HCT116 (cell line): Measurements from ENCODE around the gene DPP10. TPM values are rescaled to one million over a fixed set of nuclear protein-coding genes. Genes with fewer than 3 reads are reported as not detected.

Experiments used
- ATAC-seq: fragments of 200-7000 bp; cut with Tn5 transposase; 2 replicates; pipeline ENCODE4 v1.9.1; 2020; ENCODE audit warnings: mild to moderate bottlenecking, moderate library complexity
- BruUV-seq: library from RNA; stranded (reverse); fragments of 400-500 nt; replicated peaks from 2 replicates; lab custom pipeline; 2021; lab: Mats Ljungman, UMichigan
- CTCF ChIA-PET: fragments of 300-600 bp; sonication (Branson Sonifier 250); formaldehyde crosslinking; loops from one replicate; lab custom pipeline; 2021; ENCODE audit warnings: antibody characterized with exemption; lab: Charles Lee
- POLR2A ChIA-PET: fragments of 300-600, 350-600 bp; sonication (Branson Sonifier 250); formaldehyde crosslinking; loops from one replicate; lab custom pipeline; 2021; ENCODE audit warnings: antibody characterized with exemption; lab: Charles Lee
- RAD21 ChIA-PET, 2 experiments: fragments of 300-600 bp; sonication (Branson Sonifier 250); formaldehyde crosslinking; loops; one replicate each; lab custom pipeline; 2023; ENCODE audit warnings: low total read pairs in 2 of 2; ENCODE audit not compliant: uncharacterized antibody in 2 of 2, unreplicated experiment in 2 of 2, low non-redundant PET in 1 of 2; lab: Charles Lee
- DNase-seq: peaks from one replicate; pipeline ENCODE4 v3.0.0-alpha.2; 2010; ENCODE audit warnings: low read depth, low spot score
- H2AFZ ChIP-seq: fragments of 200-600 bp; shearing (Covaris generic), sonication (generic); 2 replicates; pipeline ENCODE4 v1.6.1; 2017; ENCODE audit warnings: low read depth, mixed run types, mixed read lengths, antibody characterized with exemption, low read length; ENCODE audit not compliant: poor library complexity, severe bottlenecking
- H3K27ac ChIP-seq: 2 replicates; pipeline ENCODE4 v1.5.1; 2012; ENCODE audit warnings: low read depth, low read length
- H3K27me3 ChIP-seq: fragments of 200-600 bp; sonication (generic); 2 replicates; pipeline ENCODE4 v1.6.1; 2016; ENCODE audit warnings: mixed run types, low read length, mixed read lengths; ENCODE audit not compliant: insufficient read depth
- H3K36me3 ChIP-seq, 2 experiments: fragments of 200-500 bp in 1 of 2; fragments of 200-600 bp in 1 of 2; sonication (Bioruptor generic) in 1 of 2; sonication (generic) in 1 of 2; 2 replicates each; pipeline versions ENCODE4 v1.5.1 to v1.6.1; 2014 to 2016; ENCODE audit warnings: low read length in 2 of 2, inconsistent platforms in 1 of 2, mixed read lengths in 1 of 2, mixed run types in 1 of 2; ENCODE audit not compliant: insufficient read depth in 2 of 2, control insufficient read depth in 1 of 2
- H3K4me1 ChIP-seq, 2 experiments: fragments of 200-600 bp in 1 of 2; sonication (generic) in 1 of 2; 2 replicates each; pipeline versions ENCODE4 v1.5.1 to v1.6.1; 2012 to 2017; ENCODE audit warnings: low read length in 2 of 2, inconsistent platforms in 1 of 2, mild to moderate bottlenecking in 1 of 2, mixed read lengths in 1 of 2, mixed run types in 1 of 2, moderate library complexity in 1 of 2; ENCODE audit not compliant: insufficient read depth in 2 of 2, control insufficient read depth in 1 of 2
- H3K4me2 ChIP-seq: fragments of 200-600 bp; sonication (generic); 2 replicates; pipeline ENCODE4 v1.6.1; 2017; ENCODE audit warnings: mixed run types, low read length, mixed read lengths
- H3K4me3 ChIP-seq, 2 experiments: fragments of 200-600 bp in 1 of 2; sonication (generic) in 1 of 2; replicated peaks in 1 of 2; 2 replicates each; pipeline ENCODE4 v1.5.1; 2011 to 2016; ENCODE audit warnings: low read length in 2 of 2, control low read depth in 1 of 2, low read depth in 1 of 2, mild to moderate bottlenecking in 1 of 2, mixed read lengths in 1 of 2, mixed run types in 1 of 2
- H3K79me2 ChIP-seq: fragments of 200-600 bp; sonication (generic); 2 replicates; pipeline ENCODE4 v1.6.1; 2017; ENCODE audit warnings: mild to moderate bottlenecking, mixed run types, low read length, moderate library complexity, mixed read lengths; ENCODE audit not compliant: insufficient read depth
- H3K9ac ChIP-seq: fragments of 200-600 bp; sonication (generic); 2 replicates; pipeline ENCODE4 v1.6.1; 2016; ENCODE audit warnings: low read length, mixed read lengths
- H3K9me2 ChIP-seq: fragments of 200-600 bp; sonication (generic), shearing (Covaris generic); 2 replicates; pipeline ENCODE4 v1.6.1; 2017; ENCODE audit warnings: mixed run types, mild to moderate bottlenecking, moderate library complexity; ENCODE audit not compliant: insufficient read depth
- H3K9me3 ChIP-seq, 2 experiments: fragments of 200-500 bp in 1 of 2; fragments of 200-600 bp in 1 of 2; sonication (Bioruptor generic) in 1 of 2; sonication (generic) in 1 of 2; 2 replicates each; pipeline ENCODE4 v1.6.1; 2014 to 2017; ENCODE audit warnings: low read length in 2 of 2, mixed read lengths in 2 of 2, inconsistent platforms in 1 of 2, low read depth in 1 of 2, mild to moderate bottlenecking in 1 of 2, mixed run types in 1 of 2, moderate library complexity in 1 of 2; ENCODE audit not compliant: control insufficient read depth in 1 of 2, insufficient read depth in 1 of 2
- H4K20me1 ChIP-seq: fragments of 200-600 bp; sonication (generic), shearing (Covaris generic); 2 replicates; pipeline ENCODE4 v1.6.1; 2017; ENCODE audit warnings: mixed run types, mild to moderate bottlenecking, moderate library complexity; ENCODE audit not compliant: insufficient read depth
- ATF3 ChIP-seq: IDR thresholded peaks from 2 replicates; pipeline ENCODE4 v1.6.1; 2012
- CBX3 ChIP-seq: IDR thresholded peaks from 2 replicates; pipeline ENCODE4 v1.6.1; 2012; ENCODE audit warnings: low read depth
- CEBPB ChIP-seq: IDR thresholded peaks from 2 replicates; pipeline ENCODE4 v1.6.1; 2012; ENCODE audit warnings: low read depth
- CTCF ChIP-seq, 3 experiments: fragments of 200-600 bp in 1 of 3; sonication (generic) in 1 of 3; IDR thresholded peaks in 2 of 3; conservative IDR thresholded peaks in 1 of 3; 2 replicates each; pipeline ENCODE4 v1.5.1; 2012 to 2017; ENCODE audit warnings: low read depth in 2 of 3, low read length in 2 of 3, antibody characterized with exemption in 1 of 3, borderline replicate concordance in 1 of 3, control low read depth in 1 of 3, mild to moderate bottlenecking in 1 of 3, mixed read lengths in 1 of 3, mixed run types in 1 of 3, moderate library complexity in 1 of 3; ENCODE audit not compliant: insufficient read depth in 1 of 3
- ELF1 ChIP-seq: IDR thresholded peaks from 2 replicates; pipeline ENCODE4 v1.6.1; 2012; ENCODE audit warnings: low read depth, borderline replicate concordance
- EZH2 ChIP-seq: fragments of 200-600 bp; sonication (generic); IDR thresholded peaks from 2 replicates; pipeline ENCODE4 v1.6.1; 2017; ENCODE audit warnings: antibody characterized with exemption, mixed run types
- EZH2phosphoT487 ChIP-seq: fragments of 200-600 bp; IDR thresholded peaks from 2 replicates; pipeline ENCODE4 v1.6.1; 2018; ENCODE audit warnings: antibody characterized with exemption, borderline replicate concordance
- FOSL1 ChIP-seq: IDR thresholded peaks from 2 replicates; pipeline ENCODE4 v1.6.1; 2012; ENCODE audit warnings: low read depth
- JUND ChIP-seq: IDR thresholded peaks from 2 replicates; pipeline ENCODE4 v1.6.1; 2012
- MAX ChIP-seq: IDR thresholded peaks from 2 replicates; pipeline ENCODE4 v1.6.1; 2012
- POLR2A ChIP-seq: IDR thresholded peaks from 2 replicates; pipeline ENCODE4 v1.7.0; 2011; ENCODE audit warnings: borderline replicate concordance; ENCODE audit not compliant: insufficient read depth, insufficient read length; ENCODE audit errors: extremely low read depth
- POLR2AphosphoS5 ChIP-seq: IDR thresholded peaks from 2 replicates; pipeline ENCODE4 v1.6.1; 2011; ENCODE audit warnings: mild to moderate bottlenecking, low read depth, low read length, moderate library complexity
- RAD21 ChIP-seq: IDR thresholded peaks from 2 replicates; pipeline ENCODE4 v1.6.1; 2012; ENCODE audit warnings: low read depth, mild to moderate bottlenecking
- SIN3A ChIP-seq: IDR thresholded peaks from 2 replicates; pipeline ENCODE4 v1.6.1; 2012; ENCODE audit warnings: low read depth
- SP1 ChIP-seq: IDR thresholded peaks from 2 replicates; pipeline ENCODE4 v1.6.1; 2012; ENCODE audit warnings: low read depth
- SRF ChIP-seq: IDR thresholded peaks from 2 replicates; pipeline ENCODE4 v1.6.1; 2012; ENCODE audit warnings: low read depth
- TCF7L2 ChIP-seq: IDR thresholded peaks from 2 replicates; pipeline ENCODE4 v1.7.0; 2011; ENCODE audit warnings: borderline replicate concordance, inconsistent platforms; ENCODE audit not compliant: insufficient read depth, insufficient read length; ENCODE audit errors: extremely low read depth
- ZBTB33 ChIP-seq: IDR thresholded peaks from 2 replicates; pipeline ENCODE4 v1.6.1; 2011; ENCODE audit warnings: mild to moderate bottlenecking, low read length, moderate library complexity; ENCODE audit not compliant: insufficient replicate concordance; ENCODE audit errors: extremely low read depth
- ZFX ChIP-seq: fragments of 450-650 bp; IDR thresholded peaks from 2 replicates; pipeline ENCODE4 v1.6.1; 2017
- ZNF274 ChIP-seq: fragments of 200-500 bp; sonication (Bioruptor generic); IDR thresholded peaks from 2 replicates; pipeline ENCODE4 v1.6.1; 2014; ENCODE audit warnings: mild to moderate bottlenecking, low read depth, low read length, inconsistent platforms
- intact Hi-C: fragments of 100-400 bp; cut with micrococcal nuclease; formaldehyde crosslinking; loops from 2 replicates; pipeline ENCODE4 v1.10.0; 2022
- total RNA-seq: library from RNA; stranded (reverse); gene quantifications from one replicate; pipeline ENCODE4 v1.2.1, GENCODE V29; 2021; ENCODE audit not compliant: unreplicated experiment

The DPP10 gene
- total RNA-seq, 1 experiment from 2014 or later = not detected

- DNase-seq (no peak), ATAC-seq (no peak)
- ChIA-PET POLR2A (no interaction called here), RAD21 (no interaction called here), CTCF (no interaction called here)
- no TSS peak for BruUV-seq
- Histone ChIP-seq H3K4me3 (no peak overlapping the region), H4K20me1 (no peaks in the 10 kb centered on the region), H3K27ac (no peak overlapping the region), H3K9me3 (peaks cover 11 to 15% of the 10 kb centered on the region in 2 experiments; a peak in 2 of 4 replicates), H2AFZ (no peak overlapping the region), H3K9ac (no peak overlapping the region), H3K9me2 (no peaks in the 10 kb centered on the region), H3K4me2 (no peak overlapping the region), H3K36me3 (no peaks in the 10 kb centered on the region), H3K79me2 (no peaks in the 10 kb centered on the region), H3K27me3 (no peaks in the 10 kb centered on the region), H3K4me1 (no peaks in the 10 kb centered on the region)
- intact Hi-C loops = no loop called here
- TF ChIP-seq ZBTB33 = no peak
- TF ChIP-seq SIN3A = no peak
- TF ChIP-seq CEBPB = no peak
- TF ChIP-seq SP1 = no peak
- TF ChIP-seq FOSL1 = no peak
- no peak for TF ChIP-seq EZH2
- TF ChIP-seq ZFX = no peak
- TF ChIP-seq CTCF (IDR thresholded peaks at IDR 0.05 in 2 of 3, conservative IDR thresholded peaks at IDR 0.05 in 1 of 3; ENCODE audit: borderline replicate concordance in 1 of 3, insufficient read depth in 1 of 3, low read depth in 2 of 3, low read length in 2 of 3) = no peak
- no peak for TF ChIP-seq POLR2A
- no peak for TF ChIP-seq ZNF274
- no peak for TF ChIP-seq MAX
- no peak for TF ChIP-seq ELF1
- no peak for TF ChIP-seq RAD21
- TF ChIP-seq POLR2AphosphoS5 = no peak
- no peak for TF ChIP-seq SRF
- TF ChIP-seq JUND = no peak
- no peak for TF ChIP-seq CBX3
- no peak for TF ChIP-seq TCF7L2
- no peak for TF ChIP-seq ATF3
- no peak for TF ChIP-seq EZH2phosphoT487
Measured at GRCh38 chr2:115386465-115386864, 944.0 kb downstream of the DPP10 start.
